Smooth muscle cell (in vitro differentiated cells): ENCODE data around the gene GFOD2. TPM values are rescaled to one million over a fixed set of nuclear protein-coding genes. Genes with fewer than 3 reads are reported as not detected.

Experiments
- DNase-seq: peaks from one replicate; lab custom pipeline; 2025; ENCODE audit not compliant: unreplicated experiment; lab: John Stamatoyannopoulos, UW
- H2AFZ ChIP-seq: fragments of 200-600 bp; sonication (generic); 2 replicates; pipeline ENCODE4 v1.6.0; 2016; ENCODE audit warnings: antibody characterized with exemption, low read depth, mild to moderate bottlenecking
- H3F3A ChIP-seq: fragments of 200-600 bp; sonication (generic); 2 replicates; pipeline ENCODE4 v1.6.0; 2017; ENCODE audit warnings: antibody characterized with exemption, low read depth
- H3K27ac ChIP-seq: fragments of 200-600 bp; sonication (generic); 2 replicates; pipeline ENCODE4 v1.5.1; 2016; ENCODE audit warnings: low read depth, mild to moderate bottlenecking
- H3K27me3 ChIP-seq: fragments of 200-600 bp; sonication (generic); 2 replicates; pipeline ENCODE4 v1.6.1; 2016; ENCODE audit warnings: low read depth, mild to moderate bottlenecking
- H3K36me3 ChIP-seq: fragments of 200-600 bp; sonication (generic); 2 replicates; pipeline ENCODE4 v1.5.1; 2016; ENCODE audit warnings: low read depth
- H3K4me1 ChIP-seq: fragments of 200-600 bp; sonication (generic); 2 replicates; pipeline ENCODE4 v1.5.1; 2016; ENCODE audit warnings: low read depth
- H3K4me2 ChIP-seq: fragments of 200-600 bp; sonication (generic); 2 replicates; pipeline ENCODE4 v1.6.0; 2016; ENCODE audit warnings: mild to moderate bottlenecking
- H3K4me3 ChIP-seq: fragments of 200-600 bp; sonication (generic); 2 replicates; pipeline ENCODE4 v1.5.1; 2016; ENCODE audit warnings: mild to moderate bottlenecking
- H3K79me2 ChIP-seq: fragments of 200-600 bp; sonication (generic); 2 replicates; pipeline ENCODE4 v1.6.0; 2016; ENCODE audit warnings: low read depth, mild to moderate bottlenecking
- H3K9ac ChIP-seq: fragments of 200-600 bp; sonication (generic); 2 replicates; pipeline ENCODE4 v1.6.0; 2016; ENCODE audit warnings: low read depth
- H3K9me3 ChIP-seq: fragments of 200-600 bp; sonication (generic); replicated peaks from 2 replicates; pipeline ENCODE4 v1.5.1; 2016; ENCODE audit warnings: low read depth
- H4K20me1 ChIP-seq: fragments of 200-600 bp; sonication (generic); 2 replicates; pipeline ENCODE4 v1.6.0; 2016; ENCODE audit warnings: low read depth
- WGBS: methylation state at CpG from one replicate; pipeline ENCODE4 v1.1.7; 2016; ENCODE audit warnings: low lambda C conversion rate; 5-methylcytosine and 5-hydroxymethylcytosine counted together
- polyA plus RNA-seq: library from polyadenylated mRNA; unstranded; fragments of >200 nt; fragmentation: Nextera tagmentation; extraction: Ambion mirVana; gene quantifications from 2 replicates; pipeline ENCODE4 v1.2.1, GENCODE V29; 2016
- total RNA-seq: library from RNA; depleted of rRNA; stranded (reverse); fragments of >200 nt; gene quantifications from 2 replicates; pipeline ENCODE4 v1.2.3, GENCODE V29; 2014
- TF ChIP-seq, protein P1 (sequence below): fragments of 200-600 bp; sonication (generic); IDR thresholded peaks from 2 replicates; pipeline ENCODE4 v1.5.1; 2017; ENCODE audit warnings: borderline replicate concordance, mild to moderate bottlenecking, antibody characterized with exemption; ENCODE audit not compliant: insufficient read depth, poor library complexity, severe bottlenecking

Gene GFOD2
- total and polyA plus RNA-seq, 2 experiments from 2014 or later: 15.0 to 15.1 TPM

- H3K36me3 ChIP-seq: no peaks in the 10 kb centered on the region
- H3K9me3 ChIP-seq: no peaks in the 10 kb centered on the region
- no peaks in the 10 kb centered on the region for H3K4me1 ChIP-seq
- no peaks in the 10 kb centered on the region for H3K27me3 ChIP-seq
- no peak overlapping the region for H3K4me2 ChIP-seq
- DNase-seq: no peak
- H3K79me2 ChIP-seq: no peaks in the 10 kb centered on the region
- 85% methylated on average over 3 of the region's 3 CpGs for WGBS
- no peak overlapping the region for H3K9ac ChIP-seq
- H2AFZ ChIP-seq: no peak overlapping the region
- H3F3A ChIP-seq: no peaks in the 10 kb centered on the region
- H3K27ac ChIP-seq: no peak overlapping the region
- H3K4me3 ChIP-seq: no peak overlapping the region
- H4K20me1 ChIP-seq: peaks cover 24% of the 10 kb centered on the region
- TF ChIP-seq, protein P1, sequence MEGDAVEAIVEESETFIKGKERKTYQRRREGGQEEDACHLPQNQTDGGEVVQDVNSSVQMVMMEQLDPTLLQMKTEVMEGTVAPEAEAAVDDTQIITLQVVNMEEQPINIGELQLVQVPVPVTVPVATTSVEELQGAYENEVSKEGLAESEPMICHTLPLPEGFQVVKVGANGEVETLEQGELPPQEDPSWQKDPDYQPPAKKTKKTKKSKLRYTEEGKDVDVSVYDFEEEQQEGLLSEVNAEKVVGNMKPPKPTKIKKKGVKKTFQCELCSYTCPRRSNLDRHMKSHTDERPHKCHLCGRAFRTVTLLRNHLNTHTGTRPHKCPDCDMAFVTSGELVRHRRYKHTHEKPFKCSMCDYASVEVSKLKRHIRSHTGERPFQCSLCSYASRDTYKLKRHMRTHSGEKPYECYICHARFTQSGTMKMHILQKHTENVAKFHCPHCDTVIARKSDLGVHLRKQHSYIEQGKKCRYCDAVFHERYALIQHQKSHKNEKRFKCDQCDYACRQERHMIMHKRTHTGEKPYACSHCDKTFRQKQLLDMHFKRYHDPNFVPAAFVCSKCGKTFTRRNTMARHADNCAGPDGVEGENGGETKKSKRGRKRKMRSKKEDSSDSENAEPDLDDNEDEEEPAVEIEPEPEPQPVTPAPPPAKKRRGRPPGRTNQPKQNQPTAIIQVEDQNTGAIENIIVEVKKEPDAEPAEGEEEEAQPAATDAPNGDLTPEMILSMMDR: no peak
Observed at GRCh38 chr16:67748834-67749233, 29.7 kb upstream of the GFOD2 start.

- H2AFZ ChIP-seq: no peak overlapping the region
- no peaks in the 10 kb centered on the region for H3K9me3 ChIP-seq
- no peak overlapping the region for H3K4me3 ChIP-seq
- no peak overlapping the region for H3K27ac ChIP-seq
- no peaks in the 10 kb centered on the region for H3K36me3 ChIP-seq
- H3K4me1 ChIP-seq: no peaks in the 10 kb centered on the region
- peaks cover 28% of the 10 kb centered on the region for H4K20me1 ChIP-seq
- TF ChIP-seq, protein P1: no peak
- no peaks in the 10 kb centered on the region for H3F3A ChIP-seq
- H3K79me2 ChIP-seq: no peaks in the 10 kb centered on the region
- DNase-seq: no peak
- no peak overlapping the region for H3K4me2 ChIP-seq
- H3K27me3 ChIP-seq: no peaks in the 10 kb centered on the region
- H3K9ac ChIP-seq: no peak overlapping the region
Observed at GRCh38 chr16:67746846-67747245, 27.7 kb upstream of the GFOD2 start.

DNA sequence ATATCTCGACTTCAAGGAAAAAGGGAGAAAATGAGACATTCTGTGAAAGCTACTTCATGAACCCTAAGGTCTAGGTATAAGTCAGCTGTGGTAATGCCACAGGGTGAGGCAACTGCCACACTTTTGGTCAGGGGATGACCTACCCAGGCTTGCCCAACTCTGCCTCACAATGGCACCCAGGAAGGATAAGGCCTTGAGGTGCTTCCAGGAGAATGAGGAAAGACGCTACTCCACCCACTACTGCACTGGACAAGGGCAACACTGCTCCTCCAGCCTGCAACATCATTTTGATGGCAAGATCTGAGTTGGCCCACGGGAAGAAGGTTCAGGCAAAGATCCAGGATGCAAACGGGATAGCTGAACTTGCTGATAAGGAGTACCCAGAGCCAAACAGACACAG, 22.0 kb upstream of the GFOD2 start:
- Histone ChIP-seq H3F3A (no peaks in the 10 kb centered on the region), H3K4me1 (no peaks in the 10 kb centered on the region), H3K27ac (no peak overlapping the region), H2AFZ (no peak overlapping the region), H4K20me1 (peaks cover 4% of the 10 kb centered on the region), H3K9ac (no peak overlapping the region), H3K4me2 (no peak overlapping the region), H3K27me3 (no peaks in the 10 kb centered on the region), H3K36me3 (no peaks in the 10 kb centered on the region), H3K9me3 (no peaks in the 10 kb centered on the region), H3K4me3 (no peak overlapping the region), H3K79me2 (no peaks in the 10 kb centered on the region)
- TF ChIP-seq, protein P1: no peak
- WGBS: 96% methylated on average over 4 of the region's 4 CpGs
- DNase-seq: no peak

DNA sequence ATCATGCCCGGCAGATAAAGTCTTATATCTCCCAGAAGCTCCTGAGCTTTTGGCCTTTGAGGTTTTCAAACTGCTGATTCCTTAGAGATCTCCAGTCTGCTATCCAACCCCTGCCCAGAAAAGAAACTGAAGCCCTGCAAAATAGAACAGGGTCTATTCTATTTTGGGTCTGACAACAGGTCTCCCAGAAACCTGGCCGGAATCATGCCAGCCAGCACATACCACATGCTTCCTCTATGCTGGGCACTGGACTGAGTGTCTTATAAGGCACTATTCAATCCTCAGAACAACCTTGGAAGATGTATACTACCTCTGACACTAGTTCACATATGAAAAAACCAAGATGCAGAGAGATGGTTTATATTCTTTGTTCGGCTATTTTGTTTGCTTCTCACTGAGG, 21.3 kb upstream of the GFOD2 start:
- TF ChIP-seq, protein P1: no peak
- no peaks in the 10 kb centered on the region for H3F3A ChIP-seq
- no peak for DNase-seq
- H3K4me3 ChIP-seq: no peak overlapping the region
- no peak overlapping the region for H3K27ac ChIP-seq
- no peaks in the 10 kb centered on the region for H3K27me3 ChIP-seq
- 87% methylated on average over 3 of the region's 3 CpGs for WGBS
- H3K4me2 ChIP-seq: no peak overlapping the region
- H3K36me3 ChIP-seq: no peaks in the 10 kb centered on the region
- no peaks in the 10 kb centered on the region for H3K9me3 ChIP-seq
- H3K9ac ChIP-seq: no peak overlapping the region
- no peak overlapping the region for H2AFZ ChIP-seq
- H3K79me2 ChIP-seq: no peaks in the 10 kb centered on the region
- no peaks in the 10 kb centered on the region for H3K4me1 ChIP-seq
- peaks cover 4% of the 10 kb centered on the region for H4K20me1 ChIP-seq
